Measurements from ENCODE around the gene RHOU. TPM values are rescaled to one million over a fixed set of nuclear protein-coding genes. Genes with fewer than 3 reads are reported as not detected.

RHOU gene
- total and polyA plus RNA-seq, 10 of the 15 experiments (the other 5 are each of a cell fraction or from before 2014, with no cell fraction given) = not detected

DNA sequence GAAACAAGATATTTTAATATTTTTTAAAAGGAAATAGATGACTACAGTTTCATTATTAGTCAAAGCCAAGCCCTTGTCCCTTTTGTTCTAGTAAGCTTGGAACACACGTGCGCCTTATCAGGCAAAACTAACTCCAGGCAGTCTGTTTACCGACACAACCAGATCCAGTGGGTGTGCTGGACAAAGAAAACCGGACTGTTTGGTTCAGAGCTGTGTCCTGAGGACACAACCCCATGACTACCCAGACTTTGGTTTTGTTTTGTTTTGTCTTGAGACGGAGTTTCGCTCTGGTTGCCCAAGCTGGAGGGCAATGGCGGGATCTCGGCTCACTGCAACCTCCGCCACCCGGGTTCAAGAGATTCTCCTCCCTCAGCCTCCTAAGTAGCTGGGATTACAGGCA is 13.9 kb upstream of the RHOU start:
- CTCF ChIA-PET = no interaction called here
- DNase-seq (ENCODE audit: low read depth, low spot score) = no peak
- no peak for TF ChIP-seq IRF4 (IDR thresholded peaks at IDR 0.05; ENCODE audit: low read depth, low read length)
- no peak for TF ChIP-seq SMAD5 (IDR thresholded peaks at IDR 0.05; ENCODE audit: low read depth)
- TF ChIP-seq, protein P1, sequence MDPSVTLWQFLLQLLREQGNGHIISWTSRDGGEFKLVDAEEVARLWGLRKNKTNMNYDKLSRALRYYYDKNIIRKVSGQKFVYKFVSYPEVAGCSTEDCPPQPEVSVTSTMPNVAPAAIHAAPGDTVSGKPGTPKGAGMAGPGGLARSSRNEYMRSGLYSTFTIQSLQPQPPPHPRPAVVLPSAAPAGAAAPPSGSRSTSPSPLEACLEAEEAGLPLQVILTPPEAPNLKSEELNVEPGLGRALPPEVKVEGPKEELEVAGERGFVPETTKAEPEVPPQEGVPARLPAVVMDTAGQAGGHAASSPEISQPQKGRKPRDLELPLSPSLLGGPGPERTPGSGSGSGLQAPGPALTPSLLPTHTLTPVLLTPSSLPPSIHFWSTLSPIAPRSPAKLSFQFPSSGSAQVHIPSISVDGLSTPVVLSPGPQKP (IDR thresholded peaks at IDR 0.05; ENCODE audit: low read depth, low read length) = no peak
- no peak for TF ChIP-seq NFXL1 (IDR thresholded peaks at IDR 0.05; ENCODE audit: borderline replicate concordance)
- TF ChIP-seq ETV6 (conservative IDR thresholded peaks at IDR 0.05 in 1 of 2, IDR thresholded peaks at IDR 0.05 in 1 of 2; ENCODE audit: borderline replicate concordance in 1 of 2, low read depth in 1 of 2) = no peak
- TF ChIP-seq POU2F2 (IDR thresholded peaks at IDR 0.05; ENCODE audit: borderline replicate concordance, low read depth, low read length) = no peak
- no peak for TF ChIP-seq ZNF622 (IDR thresholded peaks at IDR 0.05)
- TF ChIP-seq, protein P2, sequence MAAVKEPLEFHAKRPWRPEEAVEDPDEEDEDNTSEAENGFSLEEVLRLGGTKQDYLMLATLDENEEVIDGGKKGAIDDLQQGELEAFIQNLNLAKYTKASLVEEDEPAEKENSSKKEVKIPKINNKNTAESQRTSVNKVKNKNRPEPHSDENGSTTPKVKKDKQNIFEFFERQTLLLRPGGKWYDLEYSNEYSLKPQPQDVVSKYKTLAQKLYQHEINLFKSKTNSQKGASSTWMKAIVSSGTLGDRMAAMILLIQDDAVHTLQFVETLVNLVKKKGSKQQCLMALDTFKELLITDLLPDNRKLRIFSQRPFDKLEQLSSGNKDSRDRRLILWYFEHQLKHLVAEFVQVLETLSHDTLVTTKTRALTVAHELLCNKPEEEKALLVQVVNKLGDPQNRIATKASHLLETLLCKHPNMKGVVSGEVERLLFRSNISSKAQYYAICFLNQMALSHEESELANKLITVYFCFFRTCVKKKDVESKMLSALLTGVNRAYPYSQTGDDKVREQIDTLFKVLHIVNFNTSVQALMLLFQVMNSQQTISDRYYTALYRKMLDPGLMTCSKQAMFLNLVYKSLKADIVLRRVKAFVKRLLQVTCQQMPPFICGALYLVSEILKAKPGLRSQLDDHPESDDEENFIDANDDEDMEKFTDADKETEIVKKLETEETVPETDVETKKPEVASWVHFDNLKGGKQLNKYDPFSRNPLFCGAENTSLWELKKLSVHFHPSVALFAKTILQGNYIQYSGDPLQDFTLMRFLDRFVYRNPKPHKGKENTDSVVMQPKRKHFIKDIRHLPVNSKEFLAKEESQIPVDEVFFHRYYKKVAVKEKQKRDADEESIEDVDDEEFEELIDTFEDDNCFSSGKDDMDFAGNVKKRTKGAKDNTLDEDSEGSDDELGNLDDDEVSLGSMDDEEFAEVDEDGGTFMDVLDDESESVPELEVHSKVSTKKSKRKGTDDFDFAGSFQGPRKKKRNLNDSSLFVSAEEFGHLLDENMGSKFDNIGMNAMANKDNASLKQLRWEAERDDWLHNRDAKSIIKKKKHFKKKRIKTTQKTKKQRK (IDR thresholded peaks at IDR 0.05; ENCODE audit: low read depth, low read length) = no peak
- no peak for TF ChIP-seq ZBED1 (IDR thresholded peaks at IDR 0.05; ENCODE audit: borderline replicate concordance)
- TF ChIP-seq ZNF217 (IDR thresholded peaks at IDR 0.05) = no peak
- TF ChIP-seq, protein P3, sequence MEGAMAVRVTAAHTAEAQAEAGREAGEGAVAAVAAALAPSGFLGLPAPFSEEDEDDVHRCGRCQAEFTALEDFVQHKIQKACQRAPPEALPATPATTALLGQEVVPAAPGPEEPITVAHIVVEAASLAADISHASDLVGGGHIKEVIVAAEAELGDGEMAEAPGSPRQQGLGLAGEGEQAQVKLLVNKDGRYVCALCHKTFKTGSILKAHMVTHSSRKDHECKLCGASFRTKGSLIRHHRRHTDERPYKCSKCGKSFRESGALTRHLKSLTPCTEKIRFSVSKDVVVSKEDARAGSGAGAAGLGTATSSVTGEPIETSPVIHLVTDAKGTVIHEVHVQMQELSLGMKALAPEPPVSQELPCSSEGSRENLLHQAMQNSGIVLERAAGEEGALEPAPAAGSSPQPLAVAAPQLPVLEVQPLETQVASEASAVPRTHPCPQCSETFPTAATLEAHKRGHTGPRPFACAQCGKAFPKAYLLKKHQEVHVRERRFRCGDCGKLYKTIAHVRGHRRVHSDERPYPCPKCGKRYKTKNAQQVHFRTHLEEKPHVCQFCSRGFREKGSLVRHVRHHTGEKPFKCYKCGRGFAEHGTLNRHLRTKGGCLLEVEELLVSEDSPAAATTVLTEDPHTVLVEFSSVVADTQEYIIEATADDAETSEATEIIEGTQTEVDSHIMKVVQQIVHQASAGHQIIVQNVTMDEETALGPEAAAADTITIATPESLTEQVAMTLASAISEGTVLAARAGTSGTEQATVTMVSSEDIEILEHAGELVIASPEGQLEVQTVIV (IDR thresholded peaks at IDR 0.05; ENCODE audit: borderline replicate concordance, partially characterized antibody) = no peak
- TF ChIP-seq CREB1 (IDR thresholded peaks at IDR 0.05; ENCODE audit: low read depth) = no peak
- TF ChIP-seq NR2C2 (IDR thresholded peaks at IDR 0.05; ENCODE audit: borderline replicate concordance, control insufficient read depth, insufficient read length, low read depth) = no peak
- in situ Hi-C loops (cut with MboI) (no loop called here), intact Hi-C loops (cut with micrococcal nuclease; ENCODE audit: unreplicated experiment) (no loop called here)
- POLR2A ChIA-PET = no interaction called here
- no peak overlapping the region for H3K4me3 ChIP-seq
- no peak overlapping the region for H3K27ac ChIP-seq (ENCODE audit: control insufficient read depth, insufficient read depth)
- no peak for ATAC-seq
- no peaks in the 10 kb centered on the region for H3K36me3 ChIP-seq (ENCODE audit: control insufficient read depth in 2 of 2, insufficient read depth in 2 of 2, low read length in 1 of 2)
- H3K9ac ChIP-seq (ENCODE audit: control insufficient read depth, insufficient read depth, low read length) = no peak overlapping the region
- WGBS (ENCODE audit: insufficient coverage, insufficient replicate concordance, low lambda C conversion rate, missing lambda C conversion rate) = 49% methylated on average over 10 of the region's 10 CpGs
- H3K9me3 ChIP-seq (replicated peaks; ENCODE audit: control insufficient read depth, insufficient read depth, low read length) = no peaks in the 10 kb centered on the region
- RAD21 ChIA-PET (ENCODE audit: unreplicated experiment) = no interaction called here
- H3K27me3 ChIP-seq (replicated peaks in 1 of 2; ENCODE audit: control insufficient read depth in 2 of 2, insufficient read depth in 2 of 2, low read length in 1 of 2) = no peaks in the 10 kb centered on the region; a peak in 1 of 4 replicates
- no peaks in the 10 kb centered on the region for H3K79me2 ChIP-seq (ENCODE audit: control insufficient read depth, insufficient read depth, low read length)
- no peaks in the 10 kb centered on the region for H4K20me1 ChIP-seq (ENCODE audit: control insufficient read depth, insufficient read depth)
- SMC1A ChIA-PET (ENCODE audit: uncharacterized antibody, unreplicated experiment) = no interaction called here
- no peak overlapping the region for H2AFZ ChIP-seq (ENCODE audit: control insufficient read depth, low read depth, low read length)
- H3K4me2 ChIP-seq (ENCODE audit: control insufficient read depth, insufficient read depth) = no peak overlapping the region
- H3K4me1 ChIP-seq (ENCODE audit: control insufficient read depth, insufficient read depth, low read length) = no peaks in the 10 kb centered on the region
- no peak for FAIRE-seq
- no TSS peak for BruUV-seq (replicated peaks)

Measured in GM12878 (cell line).